IPS-NIHi7 (cell line): ENCODE measurements around the gene S100A9.
"Not testable (repeated sequence)": the region's sequence is repeated elsewhere in the genome, so short reads cannot be mapped to it uniquely, and the experiment has no call there.

Experiments
- DNase-seq: peaks from one replicate; pipeline ENCODE4 v3.0.0; 2012; ENCODE audit warnings: mixed read lengths; ENCODE audit errors: extremely low spot score

The S100A9 gene

DNA sequence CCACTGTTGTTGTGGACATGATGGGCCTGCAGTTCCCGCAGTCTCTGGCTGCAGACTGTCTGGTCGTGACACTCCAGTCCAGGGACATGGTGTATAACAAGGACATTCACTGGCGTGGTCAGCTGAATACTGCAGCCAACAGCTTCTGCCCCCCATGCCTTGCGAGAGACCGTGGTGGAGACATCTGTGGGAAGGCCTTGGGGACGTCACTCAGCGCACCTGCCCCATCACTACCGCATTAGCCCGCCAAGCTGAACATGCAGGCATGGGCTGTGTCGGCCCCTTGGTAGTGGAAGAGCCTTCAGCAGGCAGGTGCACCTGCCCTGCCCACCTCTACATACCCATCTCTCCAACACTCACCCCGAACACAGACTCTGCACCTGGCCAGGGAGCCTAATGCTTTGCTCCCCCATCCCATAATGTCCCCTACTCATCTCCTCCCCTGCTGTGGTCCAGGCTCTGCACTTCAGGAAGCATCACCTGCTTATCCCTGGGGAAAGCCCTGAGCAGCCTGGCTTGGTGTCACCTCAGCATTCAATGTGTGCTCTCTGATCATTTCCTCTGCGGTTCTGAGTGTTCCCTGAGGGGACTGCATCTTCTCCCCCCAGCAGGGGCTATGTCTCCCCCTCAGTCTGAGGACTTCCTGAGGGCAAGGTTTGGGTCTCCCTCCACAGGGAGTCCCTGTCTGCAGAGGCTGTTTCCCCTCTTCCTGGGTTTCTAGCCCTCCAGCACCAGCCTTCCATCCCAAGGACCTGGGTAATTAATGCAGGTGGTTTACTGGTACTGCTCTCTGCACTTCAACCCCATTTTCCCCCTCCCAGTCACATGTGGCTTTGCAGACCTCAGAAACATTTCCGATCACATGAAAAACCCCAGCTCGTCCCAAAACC lies 12.2 kb upstream of the S100A9 start:
- DNase-seq: peak; percentile 6

DNA sequence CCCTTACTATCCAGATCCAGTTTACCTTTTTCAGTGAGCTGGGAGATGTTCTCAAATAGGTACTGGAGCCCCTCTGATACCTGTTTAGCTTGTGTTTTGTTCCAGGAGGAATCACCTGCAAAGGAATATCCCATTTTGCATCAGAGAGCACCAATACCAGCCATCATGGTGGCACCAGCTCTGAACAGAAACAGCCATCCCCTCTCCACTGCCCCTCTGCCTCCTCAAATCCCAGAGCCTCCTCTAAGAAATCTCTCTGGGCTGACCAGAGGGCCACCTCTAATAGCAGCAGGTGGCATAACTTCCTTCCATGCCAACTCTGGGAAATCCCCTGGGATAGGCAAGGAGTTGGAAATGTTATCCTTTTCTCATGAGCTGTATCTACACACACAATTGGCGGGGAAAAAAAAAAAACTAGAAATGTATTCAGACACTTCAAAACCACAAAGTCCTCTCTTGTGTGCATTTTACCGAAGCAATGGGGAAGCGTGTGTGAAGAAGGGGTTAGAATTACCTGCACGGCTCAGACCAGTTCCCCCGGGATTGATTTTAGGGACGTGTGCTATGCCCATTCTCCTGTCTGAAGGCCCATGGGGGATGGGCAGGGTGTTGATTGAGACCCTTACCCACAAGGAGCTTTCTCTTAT lies 11.5 kb upstream of the S100A9 start:
- DNase-seq: peak; percentile 3

DNA sequence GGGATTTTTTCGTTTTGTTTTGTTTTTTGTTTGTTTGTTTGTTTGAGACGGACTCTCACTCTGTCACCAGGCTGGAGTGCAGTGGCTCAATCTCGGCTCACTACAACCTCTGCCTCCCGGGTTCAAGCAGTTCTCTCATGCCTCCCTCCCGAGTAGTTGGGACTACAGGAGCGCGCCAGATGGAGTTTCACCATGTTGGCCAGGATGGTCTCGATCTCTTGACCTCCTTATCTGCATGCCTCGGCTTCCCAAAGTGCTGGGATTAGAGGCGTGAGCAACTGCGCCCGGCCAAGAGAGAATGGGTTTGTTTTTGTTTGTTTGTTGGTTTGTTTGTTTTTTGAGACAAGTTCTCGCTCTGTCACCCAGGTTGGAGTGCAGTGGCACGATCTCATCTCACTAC lies 10.6 kb upstream of the S100A9 start:
- DNase-seq: not testable (repeated sequence)

DNA sequence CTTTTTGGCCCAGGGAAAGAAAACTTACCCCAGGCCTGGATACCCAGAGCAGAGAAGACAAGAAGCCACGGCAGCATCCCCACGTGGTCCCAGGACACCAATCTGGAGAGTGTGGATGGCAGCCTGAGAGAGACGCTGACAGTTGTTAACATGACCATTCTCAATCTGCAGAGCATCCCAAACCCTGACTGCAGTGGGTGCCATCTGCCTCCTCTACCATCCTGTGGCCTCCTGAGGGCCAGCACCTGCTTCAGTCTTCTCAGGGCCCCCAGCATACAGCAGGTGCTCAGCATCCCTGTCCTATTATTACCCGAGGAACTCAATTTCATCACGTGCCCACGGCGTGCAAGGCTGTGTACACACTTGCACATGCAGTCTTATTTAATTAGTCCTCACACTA lies 9.8 kb upstream of the S100A9 start:
- DNase-seq: no peak

DNA sequence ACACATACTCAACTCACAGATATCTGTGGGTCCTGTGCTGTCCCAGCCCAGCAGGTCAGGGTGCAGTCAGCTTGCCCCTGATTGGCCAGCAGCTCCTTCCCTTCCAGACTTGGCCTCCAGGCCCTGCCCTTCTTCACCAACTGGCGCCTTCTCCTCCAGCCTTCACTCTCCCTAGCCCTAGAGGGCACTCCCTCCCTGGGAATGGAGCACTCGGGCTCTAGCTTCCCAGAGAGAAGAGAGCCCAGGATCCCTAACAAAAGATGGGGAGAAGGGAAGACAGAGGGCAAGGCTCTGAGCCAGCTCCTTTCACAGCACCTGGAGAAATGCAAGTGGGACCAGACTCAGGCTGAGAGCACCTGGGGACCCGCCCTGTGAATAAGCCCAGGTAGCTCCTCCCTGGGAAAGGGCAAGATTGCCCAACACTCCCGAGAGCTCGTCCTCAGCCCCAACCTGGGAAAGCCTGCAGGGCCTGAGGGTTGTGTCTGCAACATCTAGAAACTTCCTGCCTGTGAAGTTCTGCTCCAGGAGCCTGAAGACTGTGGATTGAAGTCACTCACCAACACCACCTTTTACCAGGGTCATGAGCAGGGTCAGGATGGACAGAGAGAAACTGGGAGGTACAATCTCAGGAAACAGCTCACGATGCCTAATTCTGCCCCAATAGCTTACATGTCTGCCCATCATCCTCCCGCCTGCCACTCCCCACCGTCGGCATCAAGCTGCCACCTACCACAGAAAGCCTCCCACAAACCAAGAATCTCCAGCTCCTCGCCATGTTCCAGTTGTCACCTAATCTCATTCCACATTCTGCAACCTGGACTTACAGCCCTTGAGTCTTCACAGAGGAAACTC lies 8.9 kb upstream of the S100A9 start, which contains the start of gene PGLYRP4:
TSS of gene PGLYRP4 (minus strand) at position 331 of the 852 bp plus-strand sequence. CDS start 909 bp downstream, outside the sequence.
- DNase-seq: no peak

DNA sequence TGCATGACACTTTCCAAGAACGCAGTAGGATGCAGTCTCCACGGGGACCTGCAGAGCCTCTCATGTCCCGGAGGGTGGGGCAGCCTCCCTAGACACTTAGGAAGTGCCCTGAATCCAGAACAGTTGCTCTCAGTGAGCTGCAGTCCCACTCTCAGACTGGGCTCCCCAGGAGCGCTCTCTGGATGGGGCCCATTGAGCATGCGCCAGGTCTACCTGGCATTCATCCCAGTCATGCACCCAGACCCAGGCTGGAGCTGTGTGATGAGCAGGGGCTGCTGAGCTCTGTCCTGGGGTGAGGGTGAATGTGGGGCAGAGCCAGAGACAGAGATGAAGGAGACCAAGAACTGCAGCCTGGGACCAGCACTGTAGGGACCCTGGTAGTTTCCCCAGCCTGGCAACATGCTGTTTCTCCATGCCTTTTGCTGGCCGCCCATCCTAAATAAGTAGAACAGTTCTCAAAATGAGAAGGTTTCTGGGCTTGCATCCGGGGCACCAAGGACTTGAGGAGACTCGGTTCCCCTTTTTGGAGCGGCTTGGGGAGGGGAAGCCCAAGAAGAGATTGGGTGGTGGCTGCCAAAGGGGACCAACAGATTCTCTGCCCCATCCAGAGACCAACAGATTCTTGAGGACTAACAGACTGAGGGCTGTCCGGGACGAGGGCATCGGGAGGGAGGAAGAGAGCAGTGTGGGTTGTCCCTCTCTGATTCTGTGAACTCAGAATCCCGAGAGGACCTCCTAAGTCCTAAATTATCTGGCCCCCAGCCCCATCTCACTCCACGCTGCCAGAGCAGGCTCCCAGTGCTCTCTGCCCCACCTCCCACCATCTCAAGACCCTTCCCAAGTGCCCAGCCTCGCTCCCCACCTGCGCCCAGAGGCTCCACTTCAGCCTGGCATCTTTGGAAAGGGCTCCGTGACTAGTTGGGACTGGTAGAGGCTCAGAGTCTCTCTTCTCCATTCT lies 8.0 kb upstream of the S100A9 start:
- no peak for DNase-seq

DNA sequence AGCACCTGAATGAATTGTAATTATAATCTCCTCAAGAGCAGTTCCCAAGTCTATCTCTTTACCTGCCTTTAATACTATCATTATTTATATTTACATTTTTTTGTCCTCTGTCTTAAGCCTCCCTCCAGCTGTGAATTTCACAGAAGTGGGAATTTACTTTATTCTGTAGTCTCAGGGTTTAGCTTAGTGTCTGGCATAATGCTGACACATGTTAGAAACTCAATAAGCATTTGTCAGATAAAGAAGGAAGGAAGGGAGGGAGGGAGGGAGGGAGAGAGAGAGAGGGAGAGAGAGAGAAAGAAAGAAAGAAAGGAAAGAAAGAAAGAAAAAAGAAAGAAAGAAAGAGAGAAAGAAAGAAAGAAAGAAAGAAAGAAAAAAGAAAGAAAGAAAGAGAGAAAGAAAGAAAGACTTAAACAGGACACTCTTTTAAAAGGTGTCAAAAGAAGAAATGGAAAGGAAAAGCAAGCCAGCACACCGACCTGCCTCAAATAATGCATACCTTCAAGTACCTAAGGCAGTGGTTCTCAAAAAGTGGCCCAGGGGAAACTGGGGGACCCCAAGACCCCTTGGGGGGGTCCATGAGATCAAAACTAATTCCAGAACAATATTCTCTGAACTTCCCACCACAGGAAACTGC lies 7.2 kb upstream of the S100A9 start:
- DNase-seq: no peak

DNA sequence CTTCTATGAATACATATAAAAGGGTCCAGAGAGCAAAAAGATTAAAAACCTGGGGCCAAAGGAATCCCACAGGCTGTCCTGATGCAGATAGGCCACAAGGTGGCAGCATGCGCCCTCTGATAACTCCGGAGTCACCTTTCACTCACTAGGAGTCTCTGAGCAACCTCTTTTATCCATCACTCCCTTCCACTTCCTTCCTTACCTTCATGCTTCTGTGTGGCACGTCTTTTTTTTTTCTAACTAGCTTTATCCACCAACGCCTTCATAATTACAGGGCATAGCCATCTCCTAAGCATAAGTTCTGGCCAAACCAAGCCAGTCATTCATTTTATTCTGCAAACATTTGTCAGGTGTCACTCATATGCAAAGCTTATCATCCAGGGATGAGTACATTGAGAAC lies 5.1 kb upstream of the S100A9 start:
- peak; percentile 85 for DNase-seq

DNA sequence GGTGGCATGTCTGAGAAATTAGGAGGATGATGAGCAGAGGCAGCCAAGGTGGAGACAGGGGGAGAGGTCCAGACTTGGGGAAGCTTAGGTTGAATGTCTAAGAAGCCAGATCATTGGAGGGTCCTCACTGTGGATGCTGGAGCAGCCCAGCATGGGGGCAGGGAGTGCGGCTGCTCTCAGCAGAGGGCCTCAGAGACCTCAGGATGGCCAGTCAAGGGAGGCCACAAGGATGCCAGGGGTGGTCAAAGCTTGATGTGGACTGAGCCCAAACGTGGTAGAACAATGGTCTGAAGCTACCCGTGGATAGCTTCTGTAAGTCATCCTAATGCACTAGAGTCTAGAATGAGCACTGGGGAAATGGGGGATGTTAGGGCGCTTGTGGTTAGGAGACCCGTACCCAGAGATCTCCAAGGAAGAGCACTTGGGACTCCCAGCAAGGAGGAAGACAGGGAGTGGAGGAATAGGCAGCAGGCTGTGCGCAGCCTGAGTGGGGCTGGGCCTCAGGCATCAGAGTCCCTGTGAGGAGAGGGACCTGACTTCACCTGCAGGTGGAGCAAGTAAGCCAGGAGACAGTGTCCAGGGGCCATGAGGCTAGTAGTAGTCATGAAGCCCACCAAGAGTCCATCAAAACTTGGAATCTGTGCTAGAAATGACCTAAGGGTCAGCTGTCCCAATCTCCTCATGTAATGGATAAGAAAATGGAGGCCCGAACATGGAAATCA lies 4.3 kb upstream of the S100A9 start:
- peak; percentile 83 for DNase-seq

DNA sequence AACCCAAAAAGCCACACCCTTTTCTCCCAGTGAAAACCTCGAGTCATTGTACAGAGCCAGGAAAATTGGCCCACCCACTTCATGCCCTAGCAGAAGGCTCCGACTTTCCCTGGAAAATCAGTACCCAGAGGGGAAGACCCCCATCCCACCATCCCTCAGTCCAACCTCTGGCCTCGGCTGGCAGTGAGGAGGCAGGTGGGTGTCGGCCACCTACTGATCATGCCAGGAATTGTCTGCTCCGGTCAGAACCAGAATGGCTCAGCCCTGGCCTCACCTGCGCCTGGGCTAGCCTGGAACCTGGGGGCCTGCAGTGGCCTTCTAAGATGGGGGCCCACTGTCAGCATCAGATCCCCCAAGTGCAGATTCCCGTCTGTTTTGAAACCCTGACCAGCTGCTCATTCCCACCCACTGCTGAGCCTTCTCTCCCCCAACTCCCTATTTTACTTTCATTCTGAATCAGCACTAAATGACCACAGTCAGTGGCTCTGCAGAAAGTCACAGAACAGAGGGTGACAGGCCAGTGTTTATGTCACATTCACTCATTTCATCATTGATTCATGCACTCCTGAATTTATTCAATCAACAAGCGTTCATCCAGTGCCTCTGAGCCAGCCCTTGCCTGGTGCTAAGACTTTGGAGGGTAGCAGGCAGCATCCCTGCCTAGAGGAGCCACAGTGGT lies 3.0 kb upstream of the S100A9 start:
- no peak for DNase-seq

DNA sequence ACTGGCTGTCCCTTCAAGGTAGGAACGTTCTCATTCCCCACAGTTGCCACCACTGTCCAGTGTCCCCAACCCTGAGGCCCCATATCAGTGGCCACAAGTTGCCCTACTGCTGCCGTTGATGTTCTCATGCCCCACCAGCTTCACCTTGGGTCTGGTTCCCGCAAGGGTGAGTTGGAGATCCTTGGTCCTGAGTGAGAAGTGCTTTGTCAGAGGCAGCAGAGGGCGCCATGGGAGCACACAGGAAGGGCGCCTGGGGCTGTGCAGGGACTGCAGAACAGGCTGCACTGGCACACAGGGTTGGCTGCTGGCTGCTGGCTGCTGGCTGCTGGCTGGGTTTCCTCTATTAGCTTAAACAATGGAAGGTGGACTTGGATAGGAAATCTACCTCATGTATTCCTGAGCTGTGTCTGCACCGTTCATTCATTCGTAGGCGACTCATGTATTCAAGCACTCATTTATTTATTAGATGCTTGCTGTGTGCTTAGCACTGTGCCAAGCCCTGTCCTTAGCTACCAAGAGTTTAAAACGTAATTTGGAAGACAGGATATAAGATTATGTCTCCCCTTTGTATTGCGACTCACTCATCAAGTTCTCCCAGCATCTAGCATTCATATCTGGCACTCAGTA lies 2.1 kb upstream of the S100A9 start:
- DNase-seq: peak; percentile 86

DNA sequence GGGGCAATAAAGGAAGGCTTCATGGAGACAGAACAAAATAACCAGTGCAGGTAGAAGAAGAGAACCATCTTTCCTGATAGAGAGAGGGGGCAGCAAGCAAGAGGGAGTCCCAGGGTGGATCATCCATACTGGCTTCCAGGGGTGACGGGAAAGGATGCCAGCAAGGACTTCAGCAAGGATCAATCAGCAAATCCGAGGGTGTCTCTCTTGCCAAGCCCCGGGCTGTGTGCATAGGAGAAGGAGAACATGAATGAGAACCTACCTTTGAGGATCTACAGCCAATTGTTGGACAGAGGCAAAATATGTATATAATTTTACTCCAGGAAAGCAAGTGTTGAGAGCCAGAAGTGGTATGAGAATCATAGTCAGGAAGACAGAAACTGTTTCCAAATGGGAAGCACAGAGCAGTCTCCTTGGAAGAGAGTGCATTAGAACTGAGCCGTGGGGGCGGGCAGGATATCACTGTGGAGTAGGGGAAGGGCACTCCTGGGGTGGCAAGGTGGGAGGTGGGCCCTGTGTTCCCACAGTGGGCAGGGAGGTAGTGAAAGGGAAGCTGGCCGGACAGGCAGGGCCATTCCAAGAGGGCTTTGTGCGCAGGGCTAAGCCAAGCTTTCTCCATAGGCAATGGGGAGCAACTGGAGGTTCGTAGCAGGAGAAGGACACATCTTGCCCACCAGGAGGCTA lies 1.1 kb upstream of the S100A9 start:
- no peak for DNase-seq

DNA sequence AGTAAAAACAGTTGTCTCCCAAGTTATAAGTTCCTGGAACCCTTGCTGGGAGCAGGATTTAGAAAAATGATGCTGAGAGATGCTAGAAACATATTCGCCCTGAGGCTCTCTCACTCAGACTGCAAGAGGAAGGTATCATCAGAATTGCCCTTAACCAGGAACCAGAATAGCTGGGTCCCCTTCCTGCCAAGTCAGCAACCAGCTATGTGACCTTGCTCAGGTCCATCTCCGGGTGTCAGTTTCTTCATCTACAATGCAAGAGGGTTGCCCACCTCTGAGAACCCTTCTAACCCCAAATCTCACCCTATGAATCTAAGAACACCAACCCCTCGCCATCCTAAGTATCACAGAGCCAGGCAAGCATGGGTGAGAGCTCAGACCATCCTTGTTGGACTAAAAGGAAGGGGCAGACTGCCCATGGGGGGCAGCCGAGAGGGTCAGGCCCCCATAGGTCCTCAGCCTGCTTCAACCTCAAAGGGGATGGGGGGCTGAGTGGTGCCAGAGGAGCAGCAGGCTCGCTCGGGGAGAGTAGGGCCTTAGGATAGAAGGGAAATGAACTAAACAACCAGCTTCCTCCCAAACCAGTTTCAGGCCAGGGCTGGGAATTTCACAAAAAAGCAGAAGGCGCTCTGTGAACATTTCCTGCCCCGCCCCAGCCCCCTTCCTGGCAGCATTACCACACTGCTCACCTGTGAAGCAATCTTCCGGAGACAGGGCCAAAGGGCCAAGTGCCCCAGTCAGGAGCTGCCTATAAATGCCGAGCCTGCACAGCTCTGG lies 390 bp upstream of the S100A9 start:
- no peak for DNase-seq

DNA sequence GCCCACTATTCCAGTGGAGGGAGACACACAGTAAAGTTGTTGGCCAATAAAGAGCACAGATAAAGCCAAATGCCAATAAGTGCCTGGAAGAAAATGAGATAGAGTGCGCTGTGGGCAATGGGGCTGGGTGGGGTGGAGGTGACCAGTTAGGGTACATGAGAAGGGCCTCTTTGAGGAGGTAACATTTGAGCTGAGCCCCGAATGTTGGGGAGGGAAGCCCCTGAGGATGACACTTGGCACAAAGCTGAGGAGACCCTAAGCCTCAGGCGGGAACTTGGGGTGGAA lies 979 bp downstream of the S100A9 start:
- no peak for DNase-seq

DNA sequence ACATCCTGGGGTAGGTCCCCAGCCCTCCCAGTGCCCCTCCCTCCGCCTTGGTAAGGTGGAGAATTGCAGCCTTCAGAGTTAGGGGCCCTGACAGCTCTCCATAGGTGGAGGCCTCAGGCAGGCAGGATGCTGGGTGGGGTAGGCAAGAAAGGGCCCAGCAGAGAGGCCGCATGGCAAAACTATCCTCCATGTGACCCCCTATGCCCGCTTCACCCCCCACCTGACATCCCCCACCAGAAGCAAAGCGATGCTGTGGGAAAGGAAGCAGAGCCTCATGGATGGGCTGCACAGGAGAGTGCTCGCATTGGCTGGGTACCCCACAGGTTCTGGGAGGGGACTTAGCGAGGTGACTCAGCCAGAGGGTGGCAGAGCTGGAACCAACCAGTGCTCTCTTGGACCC lies 1.6 kb downstream of the S100A9 start:
- no peak for DNase-seq

DNA sequence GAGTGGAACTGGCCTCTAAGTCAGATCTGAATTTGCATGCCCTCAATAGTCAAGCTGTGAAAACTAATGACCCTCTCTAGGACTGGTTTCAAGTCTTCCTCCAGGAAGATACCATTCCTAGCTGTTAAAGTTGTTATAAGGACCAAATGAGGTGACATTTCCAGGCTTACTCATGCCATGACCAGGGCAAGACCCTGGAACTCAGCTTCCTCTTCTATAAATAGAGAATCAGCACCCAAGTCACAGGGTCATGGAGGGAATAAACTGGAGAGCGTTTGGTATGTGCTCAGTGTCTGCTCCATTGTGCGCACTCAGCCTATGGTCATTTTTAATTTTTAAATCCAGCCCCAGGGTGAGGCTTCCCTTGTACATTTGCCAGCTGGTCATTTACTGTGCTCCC lies 2.5 kb downstream of the S100A9 start:
- no peak for DNase-seq

DNA sequence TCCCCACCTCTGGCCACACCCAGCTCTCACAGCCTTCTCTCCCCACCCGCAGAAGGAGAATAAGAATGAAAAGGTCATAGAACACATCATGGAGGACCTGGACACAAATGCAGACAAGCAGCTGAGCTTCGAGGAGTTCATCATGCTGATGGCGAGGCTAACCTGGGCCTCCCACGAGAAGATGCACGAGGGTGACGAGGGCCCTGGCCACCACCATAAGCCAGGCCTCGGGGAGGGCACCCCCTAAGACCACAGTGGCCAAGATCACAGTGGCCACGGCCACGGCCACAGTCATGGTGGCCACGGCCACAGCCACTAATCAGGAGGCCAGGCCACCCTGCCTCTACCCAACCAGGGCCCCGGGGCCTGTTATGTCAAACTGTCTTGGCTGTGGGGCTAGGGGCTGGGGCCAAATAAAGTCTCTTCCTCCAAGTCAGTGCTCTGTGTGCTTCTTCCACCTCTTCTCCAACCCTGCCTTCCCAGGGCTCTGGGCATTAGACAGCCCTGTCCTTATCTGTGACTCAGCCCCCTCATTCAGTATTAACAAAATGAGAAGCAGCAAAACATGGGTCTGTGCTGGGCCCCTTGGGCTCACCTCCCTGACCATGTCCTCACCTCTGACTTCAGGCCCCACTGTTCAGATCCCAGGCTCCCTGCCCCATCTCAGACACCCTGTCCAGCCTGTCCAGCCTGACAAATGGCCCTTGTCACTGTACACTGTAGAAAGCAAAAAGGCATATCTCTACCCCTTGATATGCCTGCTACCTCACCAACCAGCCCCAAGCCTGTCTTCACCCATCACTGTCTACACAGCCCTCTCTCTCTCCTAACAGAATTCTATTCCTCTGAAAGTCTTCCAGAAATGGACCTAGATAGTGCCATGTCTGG lies 3.2 kb downstream of the S100A9 start:
- DNase-seq: no peak
